IMR-90 (cell line): ENCODE results near the gene PIGU. TPM values are rescaled to one million over a fixed set of nuclear protein-coding genes. Genes with fewer than 3 reads are reported as not detected.

Source experiments
- ATAC-seq: fragments of 200-7000 bp; cut with Tn5 transposase; 2 replicates; pipeline ENCODE4 v1.9.1; 2020; ENCODE audit warnings: low read depth, mild to moderate bottlenecking, moderate library complexity
- BruUV-seq: library from RNA; stranded (reverse); fragments of 400-500 nt; replicated peaks from 2 replicates; lab custom pipeline; 2021; lab: Mats Ljungman, UMichigan
- CTCF ChIA-PET: fragments of 300-600 bp; formaldehyde crosslinking; extraction: SDS; loops from one replicate; lab custom pipeline; 2021; ENCODE audit warnings: antibody characterized with exemption; lab: Yijun Ruan, JAX
- POLR2A ChIA-PET: fragments of 300-600 bp; sonication (Branson Sonifier 250); formaldehyde crosslinking; loops from one replicate; lab custom pipeline; 2022; ENCODE audit warnings: antibody characterized with exemption; ENCODE audit not compliant: unreplicated experiment; lab: Charles Lee
- DNase-seq: peaks from one replicate; pipeline ENCODE4 v3.0.0; 2013
- H2AFZ ChIP-seq: replicated peaks from 2 replicates; pipeline ENCODE3; 2013; ENCODE audit warnings: low read length, mild to moderate bottlenecking; ENCODE audit not compliant: poor library complexity
- H2AK5ac ChIP-seq: 2 replicates; pipeline ENCODE4 v1.6.1; 2013; ENCODE audit warnings: low read depth, low read length, inconsistent platforms
- H2AK9ac ChIP-seq: replicated peaks from 2 replicates; pipeline ENCODE3; 2013; ENCODE audit warnings: mild to moderate bottlenecking, low read depth, low read length, moderate library complexity; ENCODE audit not compliant: poor library complexity
- H2BK120ac ChIP-seq: 2 replicates; pipeline ENCODE4 v1.6.1; 2013; ENCODE audit warnings: low read depth, low read length, inconsistent platforms
- H2BK15ac ChIP-seq: 3 replicates; pipeline ENCODE4 v1.6.1; 2013; ENCODE audit warnings: low read depth, low read length, inconsistent platforms
- H2BK20ac ChIP-seq: 2 replicates; pipeline ENCODE4 v1.6.1; 2013; ENCODE audit warnings: low read depth, mild to moderate bottlenecking, inconsistent platforms, low read length, moderate library complexity
- H2BK5ac ChIP-seq: 2 replicates; pipeline ENCODE4 v1.6.1; 2013; ENCODE audit warnings: mild to moderate bottlenecking, low read depth, low read length, inconsistent platforms; ENCODE audit not compliant: poor library complexity, severe bottlenecking
- H3K14ac ChIP-seq: replicated peaks from 2 replicates; pipeline ENCODE4 v1.6.1; 2013; ENCODE audit warnings: low read depth, low read length, inconsistent platforms
- H3K18ac ChIP-seq: 2 replicates; pipeline ENCODE4 v1.6.1; 2013; ENCODE audit warnings: low read depth, low read length, control low read depth
- H3K23ac ChIP-seq: 2 replicates; pipeline ENCODE4 v1.6.1; 2013; ENCODE audit warnings: low read depth, low read length, inconsistent platforms
- H3K27ac ChIP-seq: 2 replicates; pipeline ENCODE4 v1.5.1; 2013; ENCODE audit warnings: mild to moderate bottlenecking, control low read depth, low read length; ENCODE audit not compliant: insufficient read depth
- H3K27me3 ChIP-seq: 2 replicates; pipeline ENCODE4 v1.6.1; 2013; ENCODE audit warnings: low read length; ENCODE audit not compliant: control insufficient read depth, insufficient read depth
- H3K36me3 ChIP-seq: 2 replicates; pipeline ENCODE4 v1.6.1; 2013; ENCODE audit warnings: low read length, mixed read lengths; ENCODE audit not compliant: control insufficient read depth, insufficient read depth
- H3K4ac ChIP-seq: 2 replicates; pipeline ENCODE4 v1.6.1; 2013; ENCODE audit warnings: low read depth, low read length, inconsistent platforms
- H3K4me1 ChIP-seq: 2 replicates; pipeline ENCODE4 v1.6.1; 2013; ENCODE audit warnings: low read length, mixed read lengths; ENCODE audit not compliant: control insufficient read depth, insufficient read depth
- H3K4me2 ChIP-seq: 2 replicates; pipeline ENCODE4 v1.6.1; 2013; ENCODE audit warnings: low read depth, mild to moderate bottlenecking, control low read depth, low read length, moderate library complexity
- H3K4me3 ChIP-seq: 2 replicates; pipeline ENCODE4 v1.5.1; 2013; ENCODE audit warnings: low read depth, mild to moderate bottlenecking, control low read depth, low read length, moderate library complexity; ENCODE audit not compliant: insufficient read depth
- H3K56ac ChIP-seq: 2 replicates; pipeline ENCODE4 v1.6.1; 2013; ENCODE audit warnings: low read length, inconsistent platforms; ENCODE audit not compliant: insufficient read depth; ENCODE audit errors: extremely low read depth
- H3K79me1 ChIP-seq, 2 experiments: 2 replicates each; pipeline ENCODE4 v1.6.1; 2013; ENCODE audit warnings: low read length in 2 of 2, inconsistent platforms in 1 of 2, low read depth in 1 of 2
- H3K9ac ChIP-seq: 2 replicates; pipeline ENCODE4 v1.6.1; 2013; ENCODE audit warnings: low read depth, low read length, control low read depth
- H3K9me1 ChIP-seq: 2 replicates; pipeline ENCODE4 v1.6.1; 2013; ENCODE audit warnings: low read length, inconsistent platforms; ENCODE audit not compliant: insufficient read depth
- H3K9me3 ChIP-seq: 2 replicates; pipeline ENCODE4 v1.6.1; 2013; ENCODE audit warnings: low read length; ENCODE audit not compliant: control insufficient read depth, insufficient read depth
- H4K20me1 ChIP-seq: 2 replicates; pipeline ENCODE4 v1.6.1; 2013; ENCODE audit warnings: low read length, inconsistent platforms; ENCODE audit not compliant: insufficient read depth
- H4K5ac ChIP-seq: 2 replicates; pipeline ENCODE4 v1.6.1; 2013; ENCODE audit warnings: mild to moderate bottlenecking, low read depth, low read length, control low read depth
- H4K8ac ChIP-seq, 2 experiments: 2 replicates each; pipeline ENCODE4 v1.6.1; 2013; ENCODE audit warnings: low read depth in 2 of 2, low read length in 2 of 2, control low read depth in 1 of 2, inconsistent platforms in 1 of 2
- H4K91ac ChIP-seq: 2 replicates; pipeline ENCODE4 v1.6.1; 2013; ENCODE audit warnings: low read depth, low read length, inconsistent platforms; ENCODE audit not compliant: insufficient read depth
- BHLHE40 ChIP-seq: fragments of 150-350 bp; IDR thresholded peaks from 2 replicates; pipeline ENCODE4 v1.6.1; 2016; ENCODE audit warnings: mild to moderate bottlenecking, low read depth, low read length
- CEBPB ChIP-seq: IDR thresholded peaks from 2 replicates; pipeline ENCODE4 v1.6.1; 2012; ENCODE audit warnings: low read depth, low read length, improper control_type of control experiment
- FOS ChIP-seq: fragments of 150-350 bp; IDR thresholded peaks from 2 replicates; pipeline ENCODE4 v1.6.1; 2016; ENCODE audit warnings: low read depth, low read length
- MAFK ChIP-seq: IDR thresholded peaks from 2 replicates; pipeline ENCODE4 v1.6.1; 2012; ENCODE audit warnings: low read depth, low read length, improper control_type of control experiment
- POLR2A ChIP-seq: IDR thresholded peaks from 2 replicates; pipeline ENCODE4 v1.6.1; 2012; ENCODE audit warnings: mild to moderate bottlenecking, low read depth, low read length
- RAD21 ChIP-seq: IDR thresholded peaks from 2 replicates; pipeline ENCODE4 v1.6.1; 2012; ENCODE audit warnings: low read length, improper control_type of control experiment
- RCOR1 ChIP-seq: IDR thresholded peaks from 2 replicates; pipeline ENCODE4 v1.6.1; 2012; ENCODE audit warnings: mild to moderate bottlenecking, low read length, improper control_type of control experiment; ENCODE audit not compliant: insufficient replicate concordance
- RFX5 ChIP-seq: IDR thresholded peaks from 2 replicates; pipeline ENCODE4 v1.8.0; 2012; ENCODE audit warnings: low read depth, mild to moderate bottlenecking, low read length, moderate library complexity
- SMC3 ChIP-seq: fragments of 150-350 bp; IDR thresholded peaks from 2 replicates; pipeline ENCODE4 v1.6.1; 2016; ENCODE audit warnings: low read depth, mild to moderate bottlenecking, antibody characterized with exemption, low read length, moderate library complexity
- USF2 ChIP-seq: fragments of 150-350 bp; IDR thresholded peaks from 2 replicates; pipeline ENCODE4 v1.6.1; 2017; ENCODE audit warnings: mild to moderate bottlenecking, antibody characterized with exemption, low read length, low read depth
- WGBS, 2 experiments: methylation state at CpG; one replicate each; pipeline versions ENCODE4 v1.1.5 to v1.1.7; 2013; ENCODE audit warnings: missing lambda C conversion rate in 2 of 2; ENCODE audit not compliant: insufficient read length in 1 of 2; ENCODE audit errors: extremely low coverage in 2 of 2; 5-methylcytosine and 5-hydroxymethylcytosine counted together
- dilution Hi-C: fragments of 300-500 bp; cut with HindIII; formaldehyde crosslinking; loops from one replicate; pipeline ENCODE4 v1.14.3; 2018; ENCODE audit warnings: low sequenced_read_pairs; ENCODE audit not compliant: unreplicated experiment
- in situ Hi-C: fragments of 300-500 bp; cut with MboI; formaldehyde crosslinking; loops from 3 replicates; pipeline ENCODE4 v1.14.3; 2019; ENCODE audit warnings: low sequenced_read_pairs, inconsistent platforms, mixed read lengths
- intact Hi-C: fragments of 100-400 bp; cut with micrococcal nuclease; formaldehyde crosslinking; loops from 2 replicates; pipeline ENCODE4 v1.10.0; 2022
- polyA plus RNA-seq, 3 experiments: library from polyadenylated mRNA; depleted of rRNA; stranded (reverse); fragments of >200 nt; gene quantifications; 2 replicates each; pipeline ENCODE4 v1.2.3, GENCODE V29; 2012; ENCODE audit warnings: low replicate concordance in 1 of 3
- total RNA-seq: library from RNA; depleted of rRNA; stranded (reverse); fragments of >200 nt; gene quantifications from 2 replicates; pipeline ENCODE4 v1.2.3, GENCODE V29; 2012

Gene PIGU
- total and polyA plus RNA-seq, 2 of the 4 experiments (the other 2 are of a cell fraction), result 11.1 to 31.1 TPM

DNA sequence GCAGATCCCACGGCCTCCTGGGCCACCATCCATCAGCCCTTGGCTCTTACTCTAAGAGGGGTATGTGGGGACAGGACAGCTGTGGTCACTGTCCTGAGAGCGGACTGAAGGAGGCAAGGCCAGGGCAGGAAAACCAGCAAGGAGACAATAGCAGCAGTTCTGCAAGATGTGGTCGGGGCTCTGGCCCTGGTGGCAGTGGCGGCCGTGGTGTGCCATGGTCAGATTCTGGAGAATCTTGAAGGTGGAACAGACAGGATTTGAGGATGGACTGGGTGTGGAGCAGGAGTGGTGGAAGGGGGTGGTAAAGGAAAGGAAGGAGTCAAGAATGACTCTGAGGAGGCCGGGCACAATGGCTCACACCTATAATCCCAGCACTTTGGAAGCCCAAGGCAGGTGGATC is 124.3 kb downstream of the PIGU start:
- Histone ChIP-seq H3K27ac (no peak overlapping the region), H3K36me3 (no peaks in the 10 kb centered on the region), H3K4ac (no peak overlapping the region), H3K27me3 (no peaks in the 10 kb centered on the region), H4K20me1 (no peaks in the 10 kb centered on the region), H4K8ac (no peak overlapping the region), H2AFZ (no peak overlapping the region), H3K9me3 (no peaks in the 10 kb centered on the region), H3K14ac (no peak overlapping the region), H4K91ac (no peak overlapping the region), H3K9ac (no peak overlapping the region), H3K79me1 (no peaks in the 10 kb centered on the region), H2BK5ac (no peak overlapping the region), H2AK5ac (no peak overlapping the region), H2AK9ac (no peak overlapping the region), H2BK120ac (no peak overlapping the region), H3K4me1 (no peaks in the 10 kb centered on the region), H4K5ac (no peak overlapping the region), H2BK15ac (no peak overlapping the region), H3K56ac (no peak overlapping the region), H3K9me1 (0 out of 2 replicates have a peak, but pooled peaks cover 5% of the 10 kb centered on the region), H3K4me2 (no peak overlapping the region), H3K18ac (no peak overlapping the region), H2BK20ac (no peak overlapping the region), H3K4me3 (no peak overlapping the region), H3K23ac (no peak overlapping the region)
- dilution Hi-C loops, result no loop called here
- TF ChIP-seq RFX5 (no peak), RAD21 (no peak), MAFK (no peak), RCOR1 (no peak), FOS (no peak), CEBPB (no peak), SMC3 (no peak), USF2 (no peak), BHLHE40 (no peak), POLR2A (no peak)
- intact Hi-C loops, result no loop called here
- BruUV-seq, result no TSS peak
- ChIA-PET CTCF (no interaction called here), POLR2A (no interaction called here)
- ATAC-seq, result no peak
- 100% methylated on average over 2 of the region's 6 CpGs; no CpG with 5 or more reads in 1 of the 2 experiments for whole genome bisulfite sequencing, 2 experiments
- in situ Hi-C loops, result no loop called here
- DNase-seq, result no peak
